Activated CD4-positive, alpha-beta T cell treated with anti-CD3 and anti-CD28 coated beads, Interleukin-2, amount 50 U/mL, for 1 hour (primary cell): ENCODE measurements around the gene DSCAM.
"Not testable (repeated sequence)": the region's sequence is repeated elsewhere in the genome, so short reads cannot be mapped to it uniquely, and the experiment has no call there.

Source experiments
- DNase-seq: peaks from one replicate; pipeline ENCODE4 v3.0.0-alpha.2; 2020

The DSCAM gene

DNA sequence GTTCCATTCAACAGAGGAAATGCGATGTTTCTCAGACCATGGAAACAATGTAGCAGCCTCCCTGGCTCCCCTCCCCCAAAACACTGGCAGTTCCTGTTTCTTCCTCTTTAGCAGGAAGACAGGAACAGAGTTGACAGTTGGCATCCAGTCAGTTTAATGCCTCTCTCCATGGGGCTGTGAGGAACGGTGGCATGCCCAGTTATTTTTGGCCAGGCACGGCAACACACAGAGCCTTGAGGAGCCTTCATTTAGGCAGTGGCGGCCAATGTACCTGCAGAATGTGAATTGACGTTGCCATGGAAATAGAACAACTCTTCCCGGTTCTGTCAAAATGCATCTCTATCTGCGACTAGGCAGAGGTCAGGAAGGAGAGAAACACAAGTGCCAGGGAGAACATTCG lies 330.6 kb downstream of the DSCAM start:
- DNase-seq = no peak

DNA sequence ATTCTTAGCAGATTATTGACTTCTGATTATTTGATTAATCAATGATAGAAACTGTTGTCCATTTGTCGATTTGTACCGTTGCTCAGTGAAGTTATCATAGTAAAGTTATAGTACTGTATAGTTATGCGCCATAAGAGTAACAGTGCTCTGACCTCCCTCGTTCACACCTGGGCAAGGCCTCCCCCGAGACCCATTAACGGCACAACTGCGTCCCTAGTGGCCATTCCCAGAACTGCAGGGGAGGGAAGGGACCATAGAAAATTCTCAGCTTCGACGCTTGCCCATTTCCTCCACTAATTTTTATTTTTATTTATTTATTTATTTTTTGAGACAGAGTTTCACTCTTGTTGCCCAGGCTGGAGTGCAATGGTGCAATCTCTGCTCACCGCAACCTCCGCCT lies 334.4 kb downstream of the DSCAM start:
- no peak for DNase-seq

DNA sequence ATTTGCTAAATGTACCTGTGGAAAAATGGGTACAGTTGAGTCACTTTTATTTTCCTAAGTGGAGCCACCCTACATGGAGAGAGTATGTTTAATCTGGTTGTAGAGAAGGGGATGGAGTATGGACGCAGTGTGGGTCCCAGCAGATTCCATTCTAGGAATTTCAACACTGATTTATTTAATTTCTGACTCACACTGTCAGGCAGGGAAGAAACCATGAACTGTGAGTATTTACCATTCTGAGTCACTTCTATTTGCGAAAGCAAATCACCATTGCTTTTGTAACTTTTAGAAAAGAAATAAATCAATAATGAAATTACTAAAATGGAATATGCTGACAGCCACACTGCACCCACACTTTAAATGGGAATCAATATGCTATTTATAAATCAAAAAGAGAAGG lies 339.0 kb downstream of the DSCAM start:
- no peak for DNase-seq

DNA sequence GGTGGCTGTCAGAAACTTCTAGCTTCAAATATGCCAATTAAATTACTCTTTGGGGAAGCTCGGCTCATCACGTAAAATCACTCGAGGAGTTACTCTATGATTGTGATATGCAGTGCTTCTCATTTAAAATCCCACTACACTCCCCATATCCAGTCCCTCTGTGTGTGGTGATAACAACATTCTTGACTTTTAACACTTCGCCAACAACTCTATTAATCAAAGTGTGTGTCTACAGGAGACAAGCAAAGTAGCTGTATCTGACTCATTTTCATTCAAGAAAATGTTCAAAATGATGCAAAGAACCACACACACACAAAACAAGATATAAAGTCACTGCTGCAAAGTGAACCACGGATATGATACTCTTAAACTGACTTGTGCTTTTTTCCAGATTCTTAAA lies 341.3 kb downstream of the DSCAM start:
- no peak for DNase-seq

DNA sequence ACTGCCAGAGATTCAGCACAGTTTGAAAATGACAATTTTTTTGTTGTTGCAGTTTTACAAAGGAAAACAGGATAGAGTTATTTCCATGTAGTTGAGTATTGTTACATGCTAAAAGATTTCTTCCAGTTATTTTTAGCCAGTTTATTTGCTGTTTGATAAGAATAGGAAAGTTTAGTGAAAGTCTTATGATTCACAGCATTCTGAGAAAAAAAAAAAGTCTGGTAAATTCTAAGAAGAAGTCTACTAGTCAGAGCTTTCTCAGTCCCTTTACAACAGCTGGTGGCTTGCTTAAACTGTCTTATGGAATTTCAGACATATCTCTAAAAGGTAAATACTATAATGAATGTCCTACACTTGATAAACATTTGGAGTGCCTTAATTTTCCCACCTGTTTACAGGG lies 341.7 kb downstream of the DSCAM start:
- DNase-seq = no peak

DNA sequence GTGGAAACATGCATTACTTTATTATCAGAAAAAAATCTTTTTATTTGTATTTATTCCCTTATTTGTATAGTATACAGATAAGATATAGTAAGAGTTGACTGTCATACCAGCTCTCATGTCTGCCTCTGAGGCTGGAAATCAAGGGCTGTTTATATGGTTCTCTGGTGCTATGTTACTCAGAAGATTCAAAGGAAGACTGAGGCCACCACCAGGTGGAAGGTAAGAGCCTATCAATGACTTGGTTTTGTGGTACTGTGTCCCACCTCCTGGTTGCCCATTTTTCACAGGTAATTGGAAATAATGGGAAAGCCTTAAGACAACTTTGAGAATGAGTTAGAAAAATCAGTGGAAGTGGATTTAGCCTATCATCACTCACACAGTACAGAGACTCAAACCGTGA lies 342.1 kb downstream of the DSCAM start:
- no peak for DNase-seq

DNA sequence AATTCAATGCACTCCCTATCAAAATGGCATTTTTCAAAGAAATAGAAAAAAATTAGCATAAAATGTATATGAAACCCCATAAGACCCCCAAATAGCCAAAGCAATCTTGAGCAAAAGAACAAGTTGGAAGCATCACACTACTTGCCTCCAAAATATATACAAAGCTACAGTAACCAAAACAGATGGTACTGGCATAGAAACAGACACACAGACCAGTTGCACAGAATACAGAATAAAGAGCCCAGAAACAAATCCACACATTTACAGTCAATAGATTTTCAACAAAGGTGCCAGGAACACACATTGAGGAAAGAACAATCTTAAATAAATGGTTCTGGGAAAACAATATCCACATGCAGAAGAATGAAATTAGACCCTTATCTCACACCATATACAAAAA lies 350.8 kb downstream of the DSCAM start:
- no peak for DNase-seq

DNA sequence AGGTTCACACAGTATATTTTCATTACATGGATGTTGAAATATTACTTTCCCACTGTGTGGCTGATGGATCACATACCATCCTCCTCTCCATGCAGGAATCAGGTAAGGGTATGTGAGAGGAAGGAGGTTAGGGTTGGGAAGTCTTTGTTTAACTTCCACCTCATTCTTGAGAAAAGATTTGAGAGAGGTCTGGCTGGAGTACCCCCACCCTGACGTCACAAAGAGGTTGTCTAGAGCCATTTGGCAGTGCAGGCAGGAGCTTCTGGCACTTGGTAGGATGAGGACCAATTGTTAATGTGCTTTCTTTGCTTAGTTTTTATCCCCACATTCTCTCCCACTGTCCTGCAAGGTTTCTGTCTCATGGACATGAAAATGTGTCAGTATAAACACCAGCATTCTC lies 356.6 kb downstream of the DSCAM start:
- no peak for DNase-seq

DNA sequence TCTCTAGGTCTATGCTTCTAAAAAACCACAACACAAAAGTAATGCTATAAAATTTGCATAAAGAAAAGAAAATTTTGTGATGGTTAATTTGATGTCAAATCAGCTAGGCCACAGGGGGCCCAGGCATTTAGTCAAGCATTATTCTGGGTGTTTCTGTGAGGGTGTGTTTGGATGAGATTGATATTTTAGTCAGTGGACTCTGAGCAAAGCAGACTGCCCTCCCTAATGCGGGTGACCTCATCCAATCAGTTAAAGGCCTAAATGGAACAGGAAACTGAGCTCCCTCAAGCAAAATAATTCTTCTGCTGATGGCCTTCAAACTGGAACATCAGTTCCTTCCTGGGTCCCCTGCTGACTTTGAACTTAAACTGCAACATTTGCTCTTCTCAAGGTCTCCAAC lies 358.0 kb downstream of the DSCAM start:
- no peak for DNase-seq

DNA sequence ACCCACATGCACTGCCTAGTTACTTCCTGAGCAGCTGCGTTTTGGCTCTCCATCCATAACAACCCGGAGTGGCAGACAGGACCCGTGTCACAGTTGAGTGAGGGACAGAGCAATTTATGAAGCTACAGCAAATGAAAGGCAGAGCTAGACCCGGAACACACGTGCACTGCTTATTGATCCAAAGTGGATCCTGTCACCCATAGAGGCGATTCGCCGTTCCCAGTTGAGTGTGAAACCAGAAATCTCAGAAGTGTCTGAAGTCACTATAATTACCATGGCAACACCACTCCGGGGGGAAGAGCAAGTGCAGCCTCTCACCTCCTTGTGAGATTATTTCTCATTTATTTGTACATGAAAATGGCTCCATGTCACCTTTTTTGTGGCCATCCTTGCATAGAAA lies 365.2 kb downstream of the DSCAM start:
- no peak for DNase-seq

DNA sequence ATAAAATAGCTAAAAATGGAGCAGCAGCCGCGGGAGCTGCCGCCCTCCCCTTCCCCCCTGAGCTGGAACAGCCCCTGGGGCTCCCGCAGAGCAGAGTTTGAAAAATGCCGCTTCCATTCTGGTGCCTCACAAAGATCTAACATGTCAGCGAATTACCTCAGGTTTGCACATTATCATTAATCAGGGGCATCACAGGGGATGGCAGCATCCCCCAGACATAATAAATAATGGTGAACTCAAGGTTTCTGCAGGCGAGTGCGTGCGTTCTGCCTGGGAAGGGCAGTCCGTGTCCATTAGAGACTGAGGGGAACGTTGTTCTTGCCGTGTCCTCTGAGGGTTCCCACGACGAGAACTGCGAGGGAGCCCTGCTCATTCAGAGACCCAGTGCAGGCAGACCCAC lies 372.4 kb downstream of the DSCAM start:
- DNase-seq = no peak

DNA sequence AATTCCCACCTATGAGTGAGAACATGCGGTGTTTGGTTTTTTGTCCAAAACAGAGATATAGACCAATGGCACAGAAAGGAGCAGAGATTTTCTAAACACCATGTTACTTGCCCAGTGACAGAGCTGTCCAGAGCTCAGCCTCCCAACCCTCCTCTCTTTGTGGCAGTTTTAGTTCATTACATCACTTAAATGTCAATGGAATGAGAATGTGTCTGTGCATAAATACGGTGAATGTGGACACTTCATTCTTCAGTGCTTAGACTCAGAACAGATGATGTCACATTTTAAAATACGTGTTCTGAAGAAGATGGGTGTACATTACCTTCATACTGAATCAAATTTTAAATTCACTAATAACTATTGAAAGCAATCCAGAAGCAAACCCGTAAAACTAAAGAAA lies 374.9 kb downstream of the DSCAM start:
- no peak for DNase-seq

DNA sequence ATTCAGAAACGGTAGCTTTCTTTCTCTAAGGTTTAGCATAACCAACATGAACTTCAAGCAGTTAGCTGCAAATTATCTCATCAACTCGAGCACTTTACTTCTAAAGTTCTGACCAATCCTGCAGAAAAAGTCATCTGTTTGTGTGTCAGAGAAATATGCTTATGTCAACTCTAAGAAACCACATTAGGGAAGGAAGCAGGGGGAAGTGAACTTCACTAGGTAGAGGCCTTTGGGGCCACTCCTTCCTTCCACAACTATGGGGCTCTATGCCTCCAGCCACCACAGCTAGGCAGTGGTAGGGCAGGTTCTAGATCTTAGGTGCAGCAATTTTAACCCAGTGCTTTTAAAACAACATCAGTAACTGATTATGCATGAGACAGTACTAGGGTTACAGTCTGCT lies 375.9 kb downstream of the DSCAM start:
- DNase-seq = no peak

DNA sequence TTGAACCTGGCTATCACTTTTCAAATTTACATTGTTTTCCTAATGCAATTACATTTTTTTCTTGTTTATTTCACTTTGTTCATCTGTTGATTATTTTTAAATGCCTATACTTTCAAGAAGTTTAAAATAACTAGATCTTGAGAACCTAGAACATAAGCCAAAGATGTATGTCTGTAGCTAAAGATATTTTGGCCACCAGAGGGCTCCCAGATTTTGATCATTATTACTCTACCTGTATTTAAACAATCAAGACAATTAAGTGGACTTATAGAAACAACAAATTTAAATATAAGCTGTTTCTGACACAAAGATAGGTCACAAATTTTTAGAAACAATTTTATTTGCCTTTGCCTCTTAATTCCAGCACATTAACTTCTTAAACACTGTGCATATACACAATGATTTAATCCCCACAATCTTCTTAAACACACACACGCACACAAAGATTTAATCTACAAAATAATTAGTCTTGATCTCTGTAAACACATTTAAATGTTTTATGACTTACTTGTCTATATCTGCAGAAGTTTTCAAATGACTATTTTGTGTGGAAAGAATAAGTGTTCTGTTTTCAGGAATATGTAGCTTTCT lies 380.0 kb downstream of the DSCAM start:
- no peak for DNase-seq

DNA sequence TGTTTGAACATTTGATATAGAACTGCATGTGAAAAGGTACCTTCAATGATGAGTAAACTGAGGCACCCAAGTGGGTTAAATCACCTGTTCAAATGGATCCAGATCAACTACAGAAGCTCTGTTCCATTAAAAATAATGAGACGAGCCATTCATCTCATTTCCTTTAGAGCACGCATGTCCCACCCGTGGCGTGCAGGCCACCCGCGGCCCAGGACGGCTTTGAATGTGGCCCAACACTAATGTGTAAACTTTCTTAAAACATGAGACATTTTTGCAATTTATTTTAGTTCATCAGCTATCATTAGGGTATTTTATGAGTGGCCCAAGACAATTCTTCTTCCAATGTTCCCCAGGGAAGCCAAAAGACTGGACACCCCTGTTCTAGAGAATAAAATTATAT lies 381.6 kb downstream of the DSCAM start:
- DNase-seq = no peak

DNA sequence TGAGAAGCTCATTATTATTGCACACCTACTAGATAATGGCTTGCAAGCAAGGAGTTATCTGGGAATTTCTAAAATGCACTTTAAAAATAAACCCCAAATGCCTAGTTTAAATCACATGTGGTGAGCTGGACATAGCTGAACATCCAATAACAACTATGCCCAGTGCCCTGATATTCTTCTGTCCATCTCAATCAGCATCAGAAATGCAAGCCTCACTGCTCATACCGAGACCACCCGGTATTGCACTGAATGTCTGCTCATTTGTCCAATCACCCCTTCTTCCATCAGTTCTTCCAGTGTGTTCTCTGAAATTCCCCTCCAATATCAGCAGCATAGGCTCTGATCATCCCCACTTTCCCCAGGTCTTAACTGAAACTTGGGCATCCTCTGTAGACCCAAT lies 383.8 kb downstream of the DSCAM start:
- no peak for DNase-seq

DNA sequence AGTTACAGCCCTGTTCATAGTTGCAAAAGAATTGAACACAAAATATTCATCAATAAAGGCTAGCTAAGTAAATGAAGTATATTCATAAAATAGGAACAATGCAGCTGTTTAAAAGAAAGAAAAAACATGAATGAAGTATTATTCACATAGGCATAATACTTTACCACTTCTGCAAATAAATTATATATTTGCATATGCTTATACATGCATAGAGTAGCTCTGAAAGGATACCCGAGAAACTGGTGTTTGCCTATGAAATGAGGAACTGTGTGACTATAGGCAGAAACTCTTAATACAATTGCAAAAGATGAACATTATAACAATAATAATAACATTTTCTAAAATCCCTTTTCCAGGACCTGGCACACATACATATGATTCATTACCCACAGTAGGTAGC lies 385.9 kb downstream of the DSCAM start:
- DNase-seq = no peak

DNA sequence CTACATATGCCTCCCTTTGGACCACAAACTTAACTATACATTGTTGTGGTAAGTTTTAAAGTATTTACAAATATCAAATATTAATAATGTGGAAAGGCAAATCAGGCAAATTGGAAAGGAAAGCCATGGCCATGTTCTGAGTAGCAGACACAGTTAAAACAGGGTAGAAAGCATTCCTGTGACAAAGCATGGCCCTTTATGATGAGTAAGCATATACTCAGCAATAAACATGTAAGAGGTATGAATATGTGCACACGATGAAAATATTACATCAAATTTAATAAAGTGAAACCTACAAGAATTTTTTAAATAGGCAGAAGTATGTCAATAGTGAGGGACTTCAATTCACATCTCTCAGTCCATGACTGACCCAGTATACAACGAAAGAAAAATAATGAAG lies 389.2 kb downstream of the DSCAM start:
- no peak for DNase-seq

DNA sequence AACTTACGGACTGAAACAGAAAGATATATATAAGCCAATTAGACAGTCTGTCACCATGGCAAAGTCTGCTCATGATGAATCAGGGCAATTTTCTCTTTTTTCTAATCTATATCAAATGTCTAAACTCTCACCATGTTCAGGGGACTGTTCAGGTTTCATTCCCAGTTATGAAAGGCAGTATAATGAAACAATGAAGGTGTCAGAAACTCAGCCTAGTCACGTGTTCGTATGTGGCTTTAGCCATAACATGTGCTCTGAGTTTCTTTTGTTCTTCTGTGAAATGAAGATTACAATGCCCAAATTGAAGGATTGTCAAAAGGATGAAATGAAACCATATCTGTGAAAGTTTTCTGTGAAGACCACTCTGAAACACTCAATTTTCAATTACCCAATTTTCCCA lies 392.9 kb downstream of the DSCAM start:
- no peak for DNase-seq

DNA sequence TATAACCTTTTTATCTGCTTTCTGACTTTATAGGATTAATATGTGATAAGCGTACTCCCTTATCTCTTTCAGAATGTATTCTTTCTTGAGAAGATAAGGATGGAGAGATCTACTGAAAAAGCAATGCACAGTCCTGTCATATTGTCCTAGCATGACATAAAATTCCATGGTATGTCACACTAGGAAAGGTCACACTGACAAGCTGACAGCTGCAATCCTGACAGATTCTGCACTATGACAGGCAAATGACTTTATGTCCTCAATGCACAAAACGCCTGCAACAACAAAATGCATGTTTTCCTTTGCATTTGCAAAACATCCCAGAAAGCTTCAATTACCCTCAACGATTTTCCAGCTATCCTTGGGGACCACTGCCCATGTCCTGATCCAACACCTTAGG lies 393.8 kb downstream of the DSCAM start:
- no peak for DNase-seq

DNA sequence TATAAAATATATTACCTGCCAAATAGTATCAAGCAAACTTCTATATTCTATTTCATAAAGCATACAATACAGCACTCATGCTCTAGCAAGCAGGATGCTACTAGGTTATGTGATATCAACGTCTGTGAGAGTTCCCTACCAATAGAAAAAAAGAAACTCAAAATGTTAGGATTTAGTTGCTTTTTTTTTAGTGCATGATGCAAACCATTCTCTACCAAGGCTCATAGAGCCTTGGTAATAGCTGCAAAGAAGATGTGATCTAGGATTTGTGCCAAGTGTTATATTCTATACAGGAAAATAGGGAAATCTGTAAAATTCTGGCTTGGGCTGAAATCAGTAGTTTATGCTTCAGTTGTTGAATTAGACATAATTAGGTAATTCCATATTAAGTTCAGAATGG lies 394.4 kb downstream of the DSCAM start:
- DNase-seq = no peak

DNA sequence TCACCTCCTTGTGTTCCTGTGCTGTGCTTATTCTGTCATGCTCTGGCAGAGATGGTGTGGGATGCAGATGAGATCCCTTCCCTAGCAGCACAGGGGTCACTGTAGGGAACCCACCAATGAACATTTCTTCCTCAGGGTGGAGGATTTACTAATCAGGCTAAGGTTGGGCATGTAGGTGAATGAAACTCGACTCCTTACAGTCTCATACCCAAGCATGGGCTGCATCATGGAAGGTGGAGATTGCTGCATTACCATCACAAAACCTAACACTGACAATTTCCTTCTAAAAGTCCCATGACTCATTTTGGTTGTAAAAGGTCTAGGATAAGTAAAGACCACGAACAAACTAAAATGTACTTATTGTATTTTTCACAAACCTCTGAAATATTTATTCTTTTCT lies 399.9 kb downstream of the DSCAM start:
- DNase-seq = no peak

DNA sequence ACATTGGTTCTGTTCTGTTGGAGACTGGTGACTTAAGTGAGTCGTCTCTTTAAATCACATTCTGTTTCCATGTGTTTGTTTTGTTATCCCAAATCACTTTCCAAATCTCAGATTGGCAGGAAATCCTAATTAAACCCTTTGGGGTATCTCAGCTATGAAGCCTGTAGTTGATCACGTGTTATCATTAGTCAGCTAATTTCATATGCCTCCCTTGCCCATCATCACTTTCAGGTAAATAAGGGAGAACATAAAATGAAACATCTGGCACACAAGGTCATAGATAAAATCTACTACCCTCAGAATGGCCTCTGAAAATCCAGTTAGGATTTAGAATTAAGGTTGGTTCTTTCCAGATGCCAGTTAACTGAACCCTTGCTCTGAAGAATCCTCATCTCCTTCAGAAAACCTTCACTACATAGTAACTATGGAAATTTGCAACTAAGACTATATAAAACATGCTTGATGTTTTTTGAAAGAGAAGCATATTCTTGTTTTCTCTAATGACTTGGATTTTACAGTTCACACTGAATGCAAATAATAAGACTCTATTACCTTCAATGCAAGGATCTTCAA lies 401.5 kb downstream of the DSCAM start:
- DNase-seq = no peak

DNA sequence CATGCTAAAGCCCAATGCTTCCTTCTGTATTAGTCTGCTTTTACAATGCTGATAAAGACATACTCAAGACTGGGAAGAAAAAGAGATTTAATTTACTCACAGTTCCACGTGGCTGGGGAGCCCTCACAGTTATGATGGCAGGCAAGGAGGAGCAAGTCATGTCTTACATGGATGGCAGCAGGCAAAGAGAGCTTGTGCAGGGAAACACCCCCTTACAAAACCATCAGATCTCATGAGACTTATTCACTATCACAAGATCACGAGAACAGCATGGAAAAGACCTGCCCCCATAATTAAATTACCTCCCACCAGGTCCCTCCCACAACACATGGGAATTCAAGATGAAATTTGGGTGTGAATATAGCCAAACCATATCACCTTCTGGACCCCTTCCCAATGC lies 407.4 kb downstream of the DSCAM start:
- DNase-seq = not testable (repeated sequence)

DNA sequence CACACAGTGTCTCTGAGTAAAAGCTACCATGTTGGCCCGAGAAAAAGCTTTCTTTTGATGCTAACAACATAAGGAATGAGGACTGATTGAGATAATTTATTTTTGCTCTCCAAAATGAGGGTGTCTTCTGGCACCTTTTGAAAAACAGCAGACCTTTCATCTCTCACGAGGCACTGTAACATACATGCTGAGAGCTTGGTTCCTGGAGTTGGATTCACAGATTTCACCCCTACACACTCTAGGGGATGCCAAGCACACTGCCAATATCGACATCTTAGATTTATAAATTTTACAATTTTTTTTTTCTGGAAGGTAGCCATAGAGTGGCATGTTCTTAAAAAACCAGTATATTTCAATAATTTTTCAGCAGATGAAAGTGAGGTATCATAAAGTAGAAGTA lies 408.3 kb downstream of the DSCAM start:
- no peak for DNase-seq

DNA sequence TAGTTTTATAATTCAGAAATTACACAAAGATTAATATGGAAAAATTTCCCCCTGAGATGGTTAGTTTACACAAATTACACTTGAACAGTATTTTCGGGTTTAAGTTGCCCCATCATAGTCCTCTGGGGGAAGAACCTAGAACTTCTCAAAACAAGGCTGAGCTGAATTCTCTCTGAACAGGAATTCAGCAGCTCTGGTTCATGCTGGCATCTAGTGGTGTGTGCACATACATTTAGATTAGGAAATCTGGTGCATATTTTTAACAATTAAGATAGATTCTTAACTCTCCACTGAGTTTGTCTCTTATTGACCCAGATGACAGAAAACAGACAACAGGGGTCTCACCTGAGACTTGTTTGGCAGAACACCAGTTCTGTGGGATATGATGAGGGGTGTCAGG lies 410.7 kb downstream of the DSCAM start:
- no peak for DNase-seq
